ENCODE measurements around the gene BCAM. TPM values are rescaled to one million over a fixed set of nuclear protein-coding genes. Genes with fewer than 3 reads are reported as not detected.
A peak's percentile ranks its signal among the peaks of the same experiment; 100 is the strongest.
"Not testable (repeated sequence)": the region's sequence is repeated elsewhere in the genome, so short reads cannot be mapped to it uniquely, and the experiment has no call there.

Gene BCAM
- polyA plus RNA-seq, 3 donors = 433 to 689 (median 663) TPM

- DNase-seq (ENCODE audit: extremely low read depth in 1 of 11, low read depth in 9 of 11, low spot score in 4 of 11) = no peak
These were observed 15.9 kb downstream of the BCAM start for GRCh38 chr19:44824761-44825160.

GRCh38 chr19:44832875-44833274 is 24.0 kb downstream of the BCAM start:
- DNase-seq (ENCODE audit: extremely low read depth in 1 of 11, low read depth in 9 of 11, low spot score in 4 of 11) = not testable (repeated sequence)

DNA sequence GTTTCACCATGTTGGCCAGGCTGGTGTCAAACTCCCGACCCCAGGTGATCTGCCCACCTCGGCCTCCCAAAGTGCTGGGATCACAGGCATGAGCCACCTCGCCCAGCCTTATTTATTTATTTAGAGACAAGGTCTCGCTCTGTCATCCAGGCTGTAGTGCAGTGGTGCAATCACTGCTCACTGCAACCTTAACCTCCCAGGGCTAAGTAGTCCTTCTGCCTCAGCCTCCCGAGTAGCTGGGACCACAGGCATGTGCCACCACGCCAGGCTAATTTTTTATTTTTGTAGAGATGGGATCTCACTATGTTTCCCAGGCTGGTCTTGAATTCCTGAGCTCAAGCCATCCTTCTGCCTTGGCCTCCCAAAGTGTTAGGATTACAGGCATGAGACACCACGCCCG is 25.5 kb downstream of the BCAM start:
- DNase-seq (ENCODE audit: extremely low read depth in 1 of 11, low read depth in 9 of 11, low spot score in 4 of 11) = not testable (repeated sequence)

DNA sequence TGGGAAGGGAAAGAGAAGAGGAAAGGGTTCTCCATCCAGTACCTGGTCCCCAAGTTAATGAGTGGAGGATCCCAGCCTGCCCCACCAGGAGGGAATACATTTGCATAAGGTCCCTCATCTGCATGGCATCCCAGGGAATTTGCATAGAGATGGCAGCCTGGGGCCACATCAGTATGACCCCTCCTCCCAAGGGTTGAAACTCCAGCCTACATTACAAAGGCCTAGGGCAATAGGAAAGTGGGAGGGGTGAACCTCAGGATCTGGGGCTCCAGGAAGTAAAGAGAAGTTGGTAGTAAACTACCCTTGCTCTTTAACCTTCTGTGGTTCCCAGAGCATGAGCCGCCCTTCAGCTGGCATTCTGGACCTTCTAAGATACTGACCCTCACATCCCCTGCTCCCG is 30.4 kb downstream of the BCAM start:
- DNase-seq (ENCODE audit: extremely low read depth in 1 of 11, low read depth in 9 of 11, low spot score in 4 of 11) = no peak

DNA sequence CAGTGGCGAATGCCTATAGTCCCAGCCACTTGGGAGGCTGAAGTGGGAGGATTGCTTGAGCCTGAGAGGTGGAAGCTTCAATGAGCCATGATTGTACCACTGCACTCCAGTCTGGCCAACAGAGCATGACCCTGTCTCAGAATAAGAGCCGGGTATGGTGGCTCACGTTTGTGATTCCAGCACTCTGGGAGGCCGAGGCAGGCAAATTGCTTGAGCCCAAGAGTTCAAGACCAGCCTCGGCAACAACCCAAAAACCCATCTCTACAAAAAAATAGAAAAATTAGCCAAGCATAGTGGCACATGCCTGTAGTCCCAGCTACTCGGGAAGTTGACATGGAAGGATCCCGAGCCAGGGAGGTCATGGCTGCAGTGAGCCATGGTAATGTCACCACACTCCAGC is 31.9 kb downstream of the BCAM start:
- DNase-seq (ENCODE audit: extremely low read depth in 1 of 11, low read depth in 9 of 11, low spot score in 4 of 11) = no peak

- no peak for DNase-seq (ENCODE audit: extremely low read depth in 1 of 11, low read depth in 9 of 11, low spot score in 4 of 11)
These were observed 32.3 kb downstream of the BCAM start for GRCh38 chr19:44841231-44841630.

DNA sequence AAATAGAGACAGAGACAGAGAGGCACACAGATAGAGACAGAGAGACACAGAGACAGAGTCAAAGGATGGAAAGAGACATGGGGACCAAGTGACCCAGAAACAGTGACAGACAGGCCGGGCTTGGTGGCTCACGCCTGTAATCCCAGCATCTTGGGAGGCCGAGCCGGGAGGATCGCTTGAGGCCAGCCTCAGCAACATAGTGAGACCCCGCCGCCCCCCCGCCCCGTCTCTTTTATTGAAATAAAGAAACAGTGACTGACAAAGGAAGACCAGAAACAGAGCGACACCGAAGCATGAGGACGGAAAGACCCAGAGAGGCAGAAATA is 36.3 kb downstream of the BCAM start:
- DNase-seq (ENCODE audit: extremely low read depth in 1 of 11, low read depth in 9 of 11, low spot score in 4 of 11) = no peak

GRCh38 chr19:44845612-44846454 is 36.9 kb downstream of the BCAM start, which contains the start of gene NECTIN2:
TSS of gene NECTIN2 (plus strand) at chr19:44846297. CDS start at chr19:44846526, 229 bp downstream.
- DNase-seq (ENCODE audit: extremely low read depth in 1 of 11, low read depth in 9 of 11, low spot score in 4 of 11) = peak; percentile 95 to 99 (median 98)

- DNase-seq (ENCODE audit: extremely low read depth in 1 of 11, low read depth in 9 of 11, low spot score in 4 of 11) = peak in 9 of 11 donors; percentile 33 to 75 (median 59)
These were observed 37.7 kb downstream of the BCAM start for GRCh38 chr19:44846455-44847143.

- peak in 9 of 11 donors; percentile 44 to 71 (median 55) for DNase-seq (ENCODE audit: extremely low read depth in 1 of 11, low read depth in 9 of 11, low spot score in 4 of 11)
These were observed 38.5 kb downstream of the BCAM start for GRCh38 chr19:44847144-44848035.

- peak in 5 of 11 donors; percentile 33 to 56 (median 47) for DNase-seq (ENCODE audit: extremely low read depth in 1 of 11, low read depth in 9 of 11, low spot score in 4 of 11)
These were observed 39.3 kb downstream of the BCAM start for GRCh38 chr19:44848036-44848811.

DNA sequence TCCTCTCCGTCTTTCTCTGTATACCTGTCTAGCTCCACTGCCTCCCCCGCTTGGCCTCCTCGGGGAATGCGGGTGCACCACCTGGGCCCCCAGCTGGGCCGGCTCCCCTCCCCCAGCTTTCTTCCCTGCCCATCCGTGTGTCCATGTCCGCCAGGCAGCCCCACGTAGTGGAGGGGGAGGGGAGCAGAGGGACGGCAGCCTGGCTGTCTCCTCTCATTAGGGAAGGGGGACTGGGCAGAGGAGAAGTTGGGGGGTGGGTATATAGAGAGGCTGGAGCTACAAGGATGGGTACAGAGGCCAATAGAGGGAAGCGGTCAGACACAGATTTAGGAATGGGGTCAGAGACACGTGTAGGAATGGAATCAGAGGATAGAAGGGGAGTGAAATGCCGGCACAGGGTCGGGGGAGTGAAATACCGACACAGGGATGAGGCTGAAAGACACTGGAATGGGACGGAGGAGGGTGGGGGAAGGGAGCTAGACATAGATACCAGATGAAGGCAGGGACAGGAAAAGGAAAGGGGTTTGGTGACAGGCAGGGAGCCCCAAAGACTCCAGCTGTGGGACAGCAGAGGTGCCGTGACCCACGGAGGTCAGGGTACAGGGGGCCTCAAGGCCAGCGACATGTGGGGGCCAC is 40.0 kb downstream of the BCAM start:
- peak in 8 of 11 donors; percentile 31 to 76 (median 53) for DNase-seq (ENCODE audit: extremely low read depth in 1 of 11, low read depth in 9 of 11, low spot score in 4 of 11)

- peak in 1 of 11 donors; percentile 29 for DNase-seq (ENCODE audit: extremely low read depth in 1 of 11, low read depth in 9 of 11, low spot score in 4 of 11)
These were observed 41.8 kb downstream of the BCAM start for GRCh38 chr19:44850641-44851109.

GRCh38 chr19:44851427-44851826 is 42.5 kb downstream of the BCAM start:
- no peak for DNase-seq (ENCODE audit: extremely low read depth in 1 of 11, low read depth in 9 of 11, low spot score in 4 of 11)

GRCh38 chr19:44855606-44856005 is 46.7 kb downstream of the BCAM start:
- DNase-seq (ENCODE audit: extremely low read depth in 1 of 11, low read depth in 9 of 11, low spot score in 4 of 11) = no peak

- DNase-seq (ENCODE audit: extremely low read depth in 1 of 11, low read depth in 9 of 11, low spot score in 4 of 11) = no peak
These were observed 47.6 kb downstream of the BCAM start for GRCh38 chr19:44856421-44857083.

- no peak for DNase-seq (ENCODE audit: extremely low read depth in 1 of 11, low read depth in 9 of 11, low spot score in 4 of 11)
These were observed 48.9 kb downstream of the BCAM start for GRCh38 chr19:44857837-44858236.
